ENCODE data around the gene SMYD3.

SMYD3 gene

DNA sequence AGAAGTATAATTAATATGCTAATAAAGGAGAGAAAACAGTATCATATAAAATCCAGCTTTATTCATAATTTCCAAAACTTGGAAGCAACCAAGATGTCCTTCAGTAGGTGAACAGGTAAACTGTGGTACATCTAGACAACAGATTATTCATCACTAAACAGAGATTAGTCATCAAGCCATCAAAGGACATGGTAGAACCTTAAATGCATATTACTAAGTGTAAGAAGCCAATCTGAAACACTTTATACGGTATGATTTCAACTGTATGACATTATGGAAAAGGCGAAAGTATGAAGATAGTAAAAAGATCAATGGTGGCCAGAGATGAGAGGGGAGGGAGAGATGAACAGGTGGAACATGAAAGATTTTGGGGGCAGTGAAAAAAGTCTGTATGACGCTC is 541.7 kb downstream of the SMYD3 start:
- DNase-seq (ENCODE audit: low read depth in 1 of 2, low spot score in 1 of 2) = no peak
- TF ChIP-seq GABPA (IDR thresholded peaks at IDR 0.05; ENCODE audit: low read depth) (no peak), POLR2AphosphoS5 (IDR thresholded peaks at IDR 0.05; ENCODE audit: low read depth) (no peak), SPI1 (IDR thresholded peaks at IDR 0.05; ENCODE audit: borderline replicate concordance, low read depth) (no peak)
- TF ChIP-seq, protein P1, sequence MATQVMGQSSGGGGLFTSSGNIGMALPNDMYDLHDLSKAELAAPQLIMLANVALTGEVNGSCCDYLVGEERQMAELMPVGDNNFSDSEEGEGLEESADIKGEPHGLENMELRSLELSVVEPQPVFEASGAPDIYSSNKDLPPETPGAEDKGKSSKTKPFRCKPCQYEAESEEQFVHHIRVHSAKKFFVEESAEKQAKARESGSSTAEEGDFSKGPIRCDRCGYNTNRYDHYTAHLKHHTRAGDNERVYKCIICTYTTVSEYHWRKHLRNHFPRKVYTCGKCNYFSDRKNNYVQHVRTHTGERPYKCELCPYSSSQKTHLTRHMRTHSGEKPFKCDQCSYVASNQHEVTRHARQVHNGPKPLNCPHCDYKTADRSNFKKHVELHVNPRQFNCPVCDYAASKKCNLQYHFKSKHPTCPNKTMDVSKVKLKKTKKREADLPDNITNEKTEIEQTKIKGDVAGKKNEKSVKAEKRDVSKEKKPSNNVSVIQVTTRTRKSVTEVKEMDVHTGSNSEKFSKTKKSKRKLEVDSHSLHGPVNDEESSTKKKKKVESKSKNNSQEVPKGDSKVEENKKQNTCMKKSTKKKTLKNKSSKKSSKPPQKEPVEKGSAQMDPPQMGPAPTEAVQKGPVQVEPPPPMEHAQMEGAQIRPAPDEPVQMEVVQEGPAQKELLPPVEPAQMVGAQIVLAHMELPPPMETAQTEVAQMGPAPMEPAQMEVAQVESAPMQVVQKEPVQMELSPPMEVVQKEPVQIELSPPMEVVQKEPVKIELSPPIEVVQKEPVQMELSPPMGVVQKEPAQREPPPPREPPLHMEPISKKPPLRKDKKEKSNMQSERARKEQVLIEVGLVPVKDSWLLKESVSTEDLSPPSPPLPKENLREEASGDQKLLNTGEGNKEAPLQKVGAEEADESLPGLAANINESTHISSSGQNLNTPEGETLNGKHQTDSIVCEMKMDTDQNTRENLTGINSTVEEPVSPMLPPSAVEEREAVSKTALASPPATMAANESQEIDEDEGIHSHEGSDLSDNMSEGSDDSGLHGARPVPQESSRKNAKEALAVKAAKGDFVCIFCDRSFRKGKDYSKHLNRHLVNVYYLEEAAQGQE (IDR thresholded peaks at IDR 0.05; ENCODE audit: insufficient replicate concordance, low read depth) = no peak
- TF ChIP-seq, protein P2, sequence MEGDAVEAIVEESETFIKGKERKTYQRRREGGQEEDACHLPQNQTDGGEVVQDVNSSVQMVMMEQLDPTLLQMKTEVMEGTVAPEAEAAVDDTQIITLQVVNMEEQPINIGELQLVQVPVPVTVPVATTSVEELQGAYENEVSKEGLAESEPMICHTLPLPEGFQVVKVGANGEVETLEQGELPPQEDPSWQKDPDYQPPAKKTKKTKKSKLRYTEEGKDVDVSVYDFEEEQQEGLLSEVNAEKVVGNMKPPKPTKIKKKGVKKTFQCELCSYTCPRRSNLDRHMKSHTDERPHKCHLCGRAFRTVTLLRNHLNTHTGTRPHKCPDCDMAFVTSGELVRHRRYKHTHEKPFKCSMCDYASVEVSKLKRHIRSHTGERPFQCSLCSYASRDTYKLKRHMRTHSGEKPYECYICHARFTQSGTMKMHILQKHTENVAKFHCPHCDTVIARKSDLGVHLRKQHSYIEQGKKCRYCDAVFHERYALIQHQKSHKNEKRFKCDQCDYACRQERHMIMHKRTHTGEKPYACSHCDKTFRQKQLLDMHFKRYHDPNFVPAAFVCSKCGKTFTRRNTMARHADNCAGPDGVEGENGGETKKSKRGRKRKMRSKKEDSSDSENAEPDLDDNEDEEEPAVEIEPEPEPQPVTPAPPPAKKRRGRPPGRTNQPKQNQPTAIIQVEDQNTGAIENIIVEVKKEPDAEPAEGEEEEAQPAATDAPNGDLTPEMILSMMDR (IDR thresholded peaks at IDR 0.05; ENCODE audit: insufficient read depth, low read length) = no peak
- H3K27ac ChIP-seq (replicated peaks) = no peak overlapping the region
- H3K27me3 ChIP-seq (ENCODE audit: insufficient read depth, poor library complexity, severe bottlenecking) = no peaks in the 10 kb centered on the region
- H3K4me3 ChIP-seq (replicated peaks; ENCODE audit: insufficient read depth, low read length) = no peak overlapping the region

DNA sequence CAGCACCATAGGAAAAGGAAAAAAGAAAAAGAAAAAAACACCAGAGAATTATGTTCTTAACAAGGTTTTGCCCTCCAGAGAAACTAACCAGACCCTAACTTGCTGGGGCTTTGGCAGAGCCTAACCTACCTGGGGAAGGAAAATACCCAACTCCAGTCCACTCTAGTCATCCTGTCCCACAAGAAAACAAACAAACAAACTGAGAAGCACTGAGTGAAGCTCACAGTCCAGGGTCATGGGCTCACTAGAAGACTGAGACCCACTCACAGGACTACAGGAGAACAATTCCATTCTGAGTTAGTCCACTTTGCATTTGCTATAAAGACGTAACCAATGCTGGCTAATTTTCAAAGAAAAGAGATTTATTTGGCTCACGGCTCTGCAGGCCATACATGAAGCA is 543.4 kb downstream of the SMYD3 start:
- no peak for DNase-seq (ENCODE audit: low read depth in 1 of 2, low spot score in 1 of 2)
- Histone ChIP-seq H3K4me3 (replicated peaks; ENCODE audit: insufficient read depth, low read length) (no peak overlapping the region), H3K27me3 (ENCODE audit: insufficient read depth, poor library complexity, severe bottlenecking) (no peaks in the 10 kb centered on the region), H3K27ac (replicated peaks) (no peak overlapping the region)
- no peak for TF ChIP-seq GABPA (IDR thresholded peaks at IDR 0.05; ENCODE audit: low read depth)
- TF ChIP-seq POLR2AphosphoS5 (IDR thresholded peaks at IDR 0.05; ENCODE audit: low read depth) = no peak
- TF ChIP-seq, protein P1 (IDR thresholded peaks at IDR 0.05; ENCODE audit: insufficient replicate concordance, low read depth) = no peak
- no peak for TF ChIP-seq SPI1 (IDR thresholded peaks at IDR 0.05; ENCODE audit: borderline replicate concordance, low read depth)
- TF ChIP-seq, protein P2 (IDR thresholded peaks at IDR 0.05; ENCODE audit: insufficient read depth, low read length) = no peak

DNA sequence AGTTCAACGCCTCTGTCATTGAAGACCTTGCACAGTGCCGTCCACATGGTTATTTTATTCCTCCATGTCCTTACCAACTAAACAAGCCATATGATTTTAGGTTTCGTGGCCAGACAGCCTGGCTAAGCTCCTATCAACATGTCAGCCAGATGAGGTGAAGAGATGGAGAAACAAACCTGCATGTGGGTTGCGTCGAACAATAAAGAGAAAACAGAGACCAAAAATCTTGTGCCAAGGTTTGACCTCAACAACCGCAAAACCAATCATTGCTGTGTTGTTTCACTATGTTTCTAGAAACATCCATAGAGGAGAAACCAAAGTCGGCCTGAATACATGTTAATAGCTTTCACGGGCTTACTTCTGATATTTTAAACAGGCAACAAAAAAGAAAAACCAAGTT is 544.6 kb downstream of the SMYD3 start:
- H3K4me3 ChIP-seq (replicated peaks; ENCODE audit: insufficient read depth, low read length) = no peak overlapping the region
- TF ChIP-seq, protein P1 (IDR thresholded peaks at IDR 0.05; ENCODE audit: insufficient replicate concordance, low read depth) = no peak
- TF ChIP-seq GABPA (IDR thresholded peaks at IDR 0.05; ENCODE audit: low read depth) = no peak
- TF ChIP-seq, protein P2 (IDR thresholded peaks at IDR 0.05; ENCODE audit: insufficient read depth, low read length) = no peak
- no peak for DNase-seq (ENCODE audit: low read depth in 1 of 2, low spot score in 1 of 2)
- no peak overlapping the region for H3K27ac ChIP-seq (replicated peaks)
- no peaks in the 10 kb centered on the region for H3K27me3 ChIP-seq (ENCODE audit: insufficient read depth, poor library complexity, severe bottlenecking)
